PC-9 (cell line): ENCODE measurements around the gene OAS2.
"Not testable (repeated sequence)": the region's sequence is repeated elsewhere in the genome, so short reads cannot be mapped to it uniquely, and the experiment has no call there.

Source experiments
- CTCF ChIP-seq: fragments of 200-600 bp; sonication (generic); conservative IDR thresholded peaks from 2 replicates; pipeline ENCODE4 v1.6.1; 2017; ENCODE audit warnings: mixed run types, antibody characterized with exemption, mild to moderate bottlenecking, moderate library complexity
- EZH2 ChIP-seq: fragments of 200-600 bp; sonication (generic); IDR thresholded peaks from 2 replicates; pipeline ENCODE4 v1.8.0; 2017; ENCODE audit warnings: antibody characterized with exemption, low read depth

GRCh38 chr12:112988823-112989385 lies 10.6 kb downstream of the OAS2 start:
- not testable (repeated sequence) for TF ChIP-seq EZH2, CTCF
